ENCODE data around the gene GRPEL1. TPM values are rescaled to one million over a fixed set of nuclear protein-coding genes. Genes with fewer than 3 reads are reported as not detected.

The GRPEL1 gene
- 14.8 and 20.2 TPM in 2 replicates for total RNA-seq

GRCh38 chr4:7067452-7068278, at the start of gene GRPEL1:
Gene GRPEL1 (minus strand): TSS chr4:7068064. CDS start chr4:7068032, 32 bp downstream.

GRCh38 chr4:7043284-7044136, 24.4 kb downstream of the GRPEL1 start, which contains the start of gene TADA2B:
Gene TADA2B (plus strand): TSS chr4:7043372. CDS start chr4:7043580, 208 bp downstream.

Other genes starting within 250 kb of the GRPEL1 start
- 37.0 and 37.8 TPM in 2 replicates for gene TBC1D14, start 158.2 kb downstream of the GRPEL1 start, total RNA-seq
- 8.7 and 11.7 TPM in 2 replicates for gene TADA2B, start 24.7 kb downstream of the GRPEL1 start, total RNA-seq
- 0.26 and 0.79 TPM in 2 replicates for gene SORCS2, start 124.5 kb upstream of the GRPEL1 start, total RNA-seq

Measured in bronchial smooth muscle cell (primary cell).